CD4-positive, alpha-beta T cell (primary cell): Measurements from ENCODE around the gene RNF207. TPM values are rescaled to one million over a fixed set of nuclear protein-coding genes. Genes with fewer than 3 reads are reported as not detected.
A peak's percentile ranks its signal among the peaks of the same experiment; 100 is the strongest.

Experiments
- ATAC-seq: fragments of 200-7000 bp; cut with Tn5 transposase; one replicate; pipeline ENCODE4 v1.10.0; 2022; ENCODE audit warnings: mild to moderate bottlenecking; ENCODE audit not compliant: poor library complexity
- CTCF ChIA-PET: fragments of 350-600 bp; sonication (Branson Sonifier 250); formaldehyde crosslinking; loops from one replicate; lab custom pipeline; 2021; ENCODE audit warnings: antibody characterized with exemption, inconsistent platforms; lab: Charles Lee
- POLR2A ChIA-PET: fragments of 350-600 bp; sonication (Branson Sonifier 250); formaldehyde crosslinking; loops from one replicate; lab custom pipeline; 2021; ENCODE audit warnings: antibody characterized with exemption, inconsistent platforms; lab: Charles Lee
- DNase-seq, 14 experiments: peaks; one replicate each; pipeline ENCODE4 v3.0.0-alpha.2; 2013 to 2020; ENCODE audit warnings: mixed read lengths in 2 of 14
- H3K27ac ChIP-seq, 2 donors: one replicate each; pipeline versions ENCODE4 v1.5.1 to v1.7.0; 2013; ENCODE audit warnings: low read length in 2 of 2, low read depth in 1 of 2, mild to moderate bottlenecking in 1 of 2
- H3K27me3 ChIP-seq, 2 experiments: 1 replicate in 1 of 2; 2 replicates in 1 of 2; pipeline versions ENCODE4 v1.6.1 to v1.7.0; 2013; ENCODE audit warnings: low read length in 2 of 2, control low read depth in 1 of 2, mild to moderate bottlenecking in 1 of 2, moderate library complexity in 1 of 2; ENCODE audit not compliant: insufficient read depth in 2 of 2, control insufficient read depth in 1 of 2
- H3K36me3 ChIP-seq: one replicate; pipeline ENCODE4 v1.6.1; 2013; ENCODE audit warnings: low read length, control low read depth; ENCODE audit not compliant: insufficient read depth
- H3K4me1 ChIP-seq: one replicate; pipeline ENCODE4 v1.6.1; 2013; ENCODE audit warnings: low read length, control low read depth; ENCODE audit not compliant: insufficient read depth
- H3K4me3 ChIP-seq: one replicate; pipeline ENCODE4 v1.5.1; 2013; ENCODE audit warnings: mild to moderate bottlenecking, low read length, moderate library complexity
- H3K9me3 ChIP-seq, 2 experiments: 1 replicate in 1 of 2; 2 replicates in 1 of 2; pipeline versions ENCODE4 v1.6.1 to v1.7.0; 2013; ENCODE audit warnings: low read length in 2 of 2, mild to moderate bottlenecking in 2 of 2, control low read depth in 1 of 2, moderate library complexity in 1 of 2; ENCODE audit not compliant: control insufficient read depth in 1 of 2, insufficient read depth in 1 of 2
- H3K27ac Mint-ChIP-seq: one replicate; pipeline ENCODE4 v1.8.0; 2020; ENCODE audit warnings: mixed read lengths
- H3K27me3 Mint-ChIP-seq: one replicate; pipeline ENCODE4 v1.8.0; 2021; ENCODE audit warnings: mixed read lengths
- H3K36me3 Mint-ChIP-seq: one replicate; pipeline ENCODE4 v1.8.0; 2021; ENCODE audit warnings: low read depth, mixed read lengths
- H3K4me1 Mint-ChIP-seq: one replicate; pipeline ENCODE4 v1.8.0; 2021; ENCODE audit warnings: low read depth, mixed read lengths
- H3K4me3 Mint-ChIP-seq: one replicate; pipeline ENCODE4 v1.8.0; 2020; ENCODE audit warnings: mild to moderate bottlenecking, mixed read lengths
- H3K9me3 Mint-ChIP-seq: one replicate; pipeline ENCODE4 v1.8.0; 2020; ENCODE audit warnings: mixed read lengths
- CTCF ChIP-seq: fragments of 200-600 bp; IDR thresholded peaks from one replicate; pipeline ENCODE4 v1.8.0; 2022; ENCODE audit warnings: antibody characterized with exemption, mild to moderate bottlenecking
- intact Hi-C, 2 experiments: fragments of 100-400 bp; cut with DNase I in 1 of 2; cut with micrococcal nuclease in 1 of 2; formaldehyde crosslinking; loops; one replicate each; pipeline versions ENCODE4 v1.15.1 to v1.9.0; 2023 to 2025; cut with DNase I, micrococcal nuclease
- total RNA-seq, 174 experiments: library from RNA in 2 of 174; stranded (reverse) in 2 of 174; gene quantifications; one replicate each; pipeline ENCODE4 v1.2.3 and lab custom pipeline; 2021 to 2026

Gene RNF207
- total RNA-seq, 2 experiments from 2014 or later, result 5.4 to 6.8 TPM

- Histone ChIP-seq H3K36me3 (no peaks in the 10 kb centered on the region), H3K27me3 (peaks cover 36 to 42% of the 10 kb centered on the region in 2 experiments), H3K4me1 (peaks cover 24% of the 10 kb centered on the region), H3K4me3 (no peak overlapping the region), H3K27ac (no peak overlapping the region), H3K9me3 (peaks cover 0 to 31% of the 10 kb centered on the region in 2 experiments)
- Mint-ChIP-seq H3K36me3 (no peaks in the 10 kb centered on the region), H3K27me3 (peaks cover 41% of the 10 kb centered on the region), H3K9me3 (no peaks in the 10 kb centered on the region), H3K27ac (no peak overlapping the region), H3K4me1 (peaks cover 18% of the 10 kb centered on the region), H3K4me3 (peak overlapping the region; percentile 38)
- TF ChIP-seq CTCF, result no peak
- POLR2A ChIA-PET, result interaction anchor here (0.6 kb wide), 1 partner anchor 155 kb away, joined by 3 read pairs; no protein-coding TSS in a partner anchor
- intact Hi-C loops, result loop anchor here in 1 of 2 experiments (10.0 kb wide), 2 partner anchors 214 to 466 kb away; partner anchors contain the start of gene DNAJC11
- CTCF ChIA-PET, result interaction anchor here (0.5 kb wide), 1 partner anchor 164 kb away, joined by 4 read pairs; no protein-coding TSS in a partner anchor
- ATAC-seq, result no peak
- no peak for DNase-seq
These were observed 33.4 kb downstream of the RNF207 start for GRCh38 chr1:6239213-6239752.

GRCh38 chr1:6239950-6240768 lies 34.2 kb downstream of the RNF207 start:
- intact Hi-C loops, result loop anchor here in 1 of 2 experiments (10.0 kb wide), 2 partner anchors 215 to 465 kb away; partner anchors contain the start of gene DNAJC11
- H3K27me3 Mint-ChIP-seq, result peaks cover 49% of the 10 kb centered on the region
- ChIA-PET CTCF (no interaction called here), POLR2A (interaction anchor here (0.6 kb wide), 1 partner anchor 154 kb away, joined by 3 read pairs; no protein-coding TSS in a partner anchor)
- H3K9me3 ChIP-seq, result peaks cover 0 to 31% of the 10 kb centered on the region in 2 experiments
- H3K36me3 Mint-ChIP-seq, result no peaks in the 10 kb centered on the region
- peaks cover 21% of the 10 kb centered on the region for H3K4me1 ChIP-seq
- H3K36me3 ChIP-seq, result no peaks in the 10 kb centered on the region
- no peak overlapping the region for H3K4me3 ChIP-seq
- peaks cover 41 to 48% of the 10 kb centered on the region in 2 experiments for H3K27me3 ChIP-seq
- no peak for ATAC-seq
- peaks cover 9% of the 10 kb centered on the region for H3K4me1 Mint-ChIP-seq
- no peak for TF ChIP-seq CTCF
- no peak overlapping the region for H3K4me3 Mint-ChIP-seq
- no peaks in the 10 kb centered on the region for H3K9me3 Mint-ChIP-seq
- DNase-seq, result no peak
- H3K27ac ChIP-seq, result no peak overlapping the region
- H3K27ac Mint-ChIP-seq, result no peak overlapping the region

GRCh38 chr1:6241107-6241886 lies 35.4 kb downstream of the RNF207 start:
- H3K27me3 ChIP-seq, result peaks cover 50 to 59% of the 10 kb centered on the region in 2 experiments
- peaks cover 0 to 36% of the 10 kb centered on the region in 2 experiments for H3K9me3 ChIP-seq
- Mint-ChIP-seq H3K4me1 (peaks cover 11% of the 10 kb centered on the region), H3K27ac (no peak overlapping the region), H3K27me3 (peaks cover 52% of the 10 kb centered on the region), H3K4me3 (no peak overlapping the region), H3K36me3 (no peaks in the 10 kb centered on the region), H3K9me3 (no peaks in the 10 kb centered on the region)
- no peak for TF ChIP-seq CTCF
- intact Hi-C loops, result no loop called here
- no peak overlapping the region for H3K4me3 ChIP-seq
- ATAC-seq, result no peak
- CTCF ChIA-PET, result no interaction called here
- peaks cover 27% of the 10 kb centered on the region for H3K4me1 ChIP-seq
- H3K27ac ChIP-seq, result no peak overlapping the region
- POLR2A ChIA-PET, result no interaction called here
- no peaks in the 10 kb centered on the region for H3K36me3 ChIP-seq
- DNase-seq, result no peak
